ENCODE data around the gene STK39.

The STK39 gene

DNA sequence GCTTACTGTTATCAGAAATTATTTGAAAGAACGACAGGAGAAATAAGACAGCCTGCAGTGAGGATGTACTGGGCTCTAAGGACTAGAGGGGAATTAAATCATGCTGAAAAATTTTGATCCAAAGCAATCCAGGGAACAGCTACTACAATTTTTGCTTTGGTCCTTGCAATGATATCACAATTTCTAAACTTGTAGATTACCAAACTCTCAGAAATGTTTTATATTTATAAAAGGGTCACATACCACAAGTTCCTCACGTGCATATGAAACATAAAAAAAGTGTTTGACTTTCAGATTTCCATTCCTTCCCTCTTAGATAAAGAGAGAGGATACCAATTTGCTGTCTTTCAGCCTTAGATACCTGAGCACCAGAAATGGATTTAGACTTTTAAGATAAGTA, 261.2 kb downstream of the STK39 start:
- DNase-seq, result no peak

DNA sequence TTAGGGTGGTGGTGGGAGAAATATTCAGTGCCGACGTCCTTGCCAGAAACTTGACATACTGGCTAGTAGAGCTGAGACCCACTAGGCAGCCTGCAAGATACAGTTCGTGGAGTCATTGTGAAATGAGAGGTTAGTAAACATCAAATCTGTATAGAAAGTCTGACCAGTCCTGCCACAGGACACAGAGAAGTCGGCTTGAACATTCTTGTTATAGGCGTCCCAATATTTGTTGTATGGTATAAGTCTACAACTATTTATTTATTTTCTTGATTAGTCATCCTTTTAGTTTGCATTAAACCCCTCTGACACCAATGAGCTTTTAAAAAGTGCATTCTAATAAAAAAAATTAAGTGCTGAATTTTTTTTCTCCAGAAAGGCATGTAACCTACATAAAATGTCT, 265.4 kb downstream of the STK39 start:
- no peak for DNase-seq

DNA sequence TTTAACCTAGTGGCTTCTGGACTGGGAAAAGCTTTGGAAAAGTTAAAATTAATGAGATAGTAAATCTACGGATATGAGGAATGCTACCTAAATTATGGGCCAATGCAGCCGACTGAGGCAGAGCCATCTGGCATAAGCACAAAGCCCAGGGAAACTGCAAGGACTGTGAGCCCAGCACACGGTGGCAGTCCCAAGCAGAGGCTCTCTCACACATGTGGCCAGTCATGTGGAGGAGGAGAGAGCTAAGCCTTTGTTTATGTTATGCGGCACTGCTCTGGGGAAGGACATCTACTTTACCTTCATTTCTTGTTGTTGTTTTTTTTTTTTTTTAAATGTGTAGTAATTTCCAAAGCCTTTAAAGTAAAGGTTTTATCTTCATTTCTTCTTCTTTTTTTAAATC, 267.0 kb downstream of the STK39 start:
- no peak for DNase-seq

DNA sequence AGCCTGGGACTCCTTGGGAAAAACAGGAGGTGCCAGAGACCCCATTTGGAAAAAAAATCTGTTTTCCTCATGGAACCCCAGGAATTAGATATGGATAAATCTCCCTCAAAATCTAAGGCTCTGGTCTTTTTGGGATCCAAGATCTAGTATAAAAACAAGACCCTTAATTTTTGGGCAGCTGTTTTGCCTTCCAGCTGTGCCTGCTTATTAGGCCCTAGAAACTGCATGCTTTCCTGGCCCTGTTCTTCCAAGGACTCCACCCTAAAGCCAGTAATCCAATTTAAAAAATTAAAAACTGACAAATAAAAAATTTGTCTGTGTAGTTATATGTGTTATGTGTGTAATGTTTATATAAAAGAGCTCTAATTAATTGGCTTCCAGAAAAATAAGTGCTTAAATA, 274.6 kb downstream of the STK39 start:
- no peak for DNase-seq

DNA sequence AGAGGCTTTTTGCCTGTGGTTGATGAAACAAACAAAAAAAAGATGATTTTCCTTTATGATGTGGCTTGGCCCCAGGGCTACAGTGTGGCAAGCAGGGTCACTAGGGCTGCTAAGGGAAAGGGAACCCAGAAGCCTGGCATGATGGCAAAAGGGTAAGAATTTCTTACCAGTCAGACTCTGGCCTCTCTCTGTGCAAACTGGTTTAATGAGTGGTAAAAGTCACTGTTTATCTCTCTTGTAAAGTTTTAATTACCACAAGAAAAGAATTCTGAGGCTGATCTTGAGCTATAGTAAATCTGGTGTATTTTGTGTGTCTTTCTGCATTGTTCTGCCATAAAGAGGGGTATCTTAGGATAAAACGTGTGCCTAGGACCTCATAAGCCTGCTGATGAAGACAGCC, 275.4 kb downstream of the STK39 start:
- DNase-seq, result no peak

DNA sequence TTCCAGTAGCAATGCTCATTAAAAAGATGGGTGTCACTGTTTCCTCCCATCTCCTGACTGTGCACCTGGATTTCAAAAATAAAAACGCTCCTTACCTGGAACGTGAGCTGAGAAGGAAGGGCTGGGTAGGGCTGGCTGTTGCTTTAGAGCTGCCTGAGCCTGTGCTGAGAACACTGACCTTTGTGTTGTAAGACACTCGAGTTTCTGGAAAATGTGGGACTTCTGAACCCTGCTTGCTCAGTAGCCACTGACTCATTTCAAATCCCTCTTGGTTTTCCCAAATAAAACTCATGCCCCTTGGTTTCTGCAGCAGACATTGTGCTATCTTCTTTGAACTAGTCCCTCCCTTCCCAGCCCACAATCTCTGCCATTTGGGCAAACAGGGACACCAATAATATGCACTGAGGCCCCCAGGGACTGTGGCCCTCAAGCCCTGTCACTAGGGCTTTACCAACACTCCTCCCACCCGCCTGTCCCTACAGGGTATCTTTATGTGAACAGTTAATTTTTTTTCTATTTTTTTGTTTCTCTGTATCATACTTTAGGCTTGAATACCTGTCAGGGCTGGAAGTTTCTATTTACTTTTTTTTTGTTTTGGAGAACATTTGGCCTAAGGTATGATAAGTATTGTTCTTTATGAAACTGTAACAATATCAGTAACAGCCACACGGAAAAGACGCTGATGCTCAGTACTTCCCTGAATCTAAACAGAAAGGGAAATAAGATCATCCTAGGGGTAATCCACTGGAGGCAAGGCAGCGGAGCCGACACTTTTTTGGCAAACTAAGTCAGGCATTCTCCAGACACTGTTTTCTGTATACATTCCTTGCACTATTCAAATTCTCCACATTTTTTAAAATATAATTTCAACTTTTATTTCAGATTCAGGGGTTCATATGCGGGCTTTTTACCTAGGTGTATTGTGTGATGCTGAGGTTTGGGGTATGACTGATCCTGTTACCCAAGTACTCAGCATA, 280.2 kb downstream of the STK39 start:
- no peak for DNase-seq

DNA sequence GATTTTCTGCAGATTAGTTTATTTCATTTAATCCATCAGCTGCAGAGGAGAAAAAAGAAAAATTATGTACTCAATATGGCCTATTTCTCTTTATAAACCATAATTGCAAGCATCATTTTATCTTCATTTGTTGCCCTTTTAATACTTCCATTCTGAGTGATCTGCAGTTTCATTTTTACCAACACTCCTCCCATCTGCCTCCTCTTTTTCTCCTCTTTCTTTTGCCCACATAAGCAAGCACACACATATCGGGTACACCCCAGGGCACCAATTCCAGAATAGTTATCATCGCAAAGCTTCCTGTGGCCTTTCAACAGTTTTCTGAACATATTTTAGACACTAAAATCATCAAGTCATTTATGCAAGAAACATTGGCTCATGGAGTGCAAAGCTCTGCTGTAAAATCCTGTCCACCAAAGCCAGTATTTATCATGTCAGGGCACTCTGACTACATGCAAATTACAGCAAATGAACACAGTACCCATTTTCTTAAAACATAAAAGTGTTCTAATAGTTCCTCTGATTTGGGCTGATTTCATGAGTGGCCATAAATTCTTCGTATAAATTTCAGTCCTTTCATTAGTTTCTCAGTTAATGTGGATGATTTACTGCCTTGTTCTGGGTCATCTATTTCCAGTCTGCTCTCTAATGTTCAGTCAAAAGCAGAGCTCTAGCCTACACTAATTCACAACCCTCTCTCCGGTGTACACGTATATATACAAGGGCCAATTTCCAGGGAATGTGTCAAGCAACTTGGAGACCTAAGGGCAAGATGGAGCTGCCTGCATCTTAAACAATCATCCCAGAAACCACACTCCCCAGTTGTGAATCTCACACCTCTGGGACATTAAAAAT, 281.3 kb downstream of the STK39 start:
- no peak for DNase-seq

DNA sequence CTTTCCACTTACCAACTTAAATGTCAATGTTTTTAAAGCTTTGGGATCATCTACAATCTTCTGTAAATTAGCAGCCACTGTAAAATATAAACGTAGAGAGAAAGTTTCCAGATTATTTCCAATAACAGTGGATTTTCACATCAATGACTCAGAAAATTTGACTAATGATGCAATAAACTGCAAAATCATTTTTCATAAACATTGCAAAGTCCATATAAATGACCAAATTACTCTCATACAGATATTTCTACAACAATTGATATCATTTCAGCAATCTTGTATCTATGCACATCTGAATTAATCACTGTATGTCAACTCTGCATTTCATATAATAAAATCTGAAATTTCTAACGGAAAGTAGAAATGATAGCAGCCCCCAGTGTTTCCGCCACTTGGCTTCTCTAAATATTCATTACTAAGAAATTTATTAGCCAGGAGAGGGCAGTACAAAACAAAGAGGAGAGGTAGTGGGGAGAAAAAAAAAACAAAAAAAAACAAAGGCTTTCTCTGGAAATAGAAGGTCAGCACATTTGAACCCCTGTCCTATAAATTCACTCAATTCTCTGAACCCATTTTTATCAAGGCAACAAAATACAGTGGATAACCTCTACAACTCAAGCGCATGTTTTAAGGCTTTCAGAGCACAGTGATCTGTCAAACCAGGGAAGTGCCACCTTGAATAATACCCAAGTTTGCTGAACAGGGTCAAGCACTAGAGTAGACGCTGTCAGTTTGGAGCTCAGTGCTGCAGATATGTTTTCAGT, 282.6 kb downstream of the STK39 start:
- no peak for DNase-seq

DNA sequence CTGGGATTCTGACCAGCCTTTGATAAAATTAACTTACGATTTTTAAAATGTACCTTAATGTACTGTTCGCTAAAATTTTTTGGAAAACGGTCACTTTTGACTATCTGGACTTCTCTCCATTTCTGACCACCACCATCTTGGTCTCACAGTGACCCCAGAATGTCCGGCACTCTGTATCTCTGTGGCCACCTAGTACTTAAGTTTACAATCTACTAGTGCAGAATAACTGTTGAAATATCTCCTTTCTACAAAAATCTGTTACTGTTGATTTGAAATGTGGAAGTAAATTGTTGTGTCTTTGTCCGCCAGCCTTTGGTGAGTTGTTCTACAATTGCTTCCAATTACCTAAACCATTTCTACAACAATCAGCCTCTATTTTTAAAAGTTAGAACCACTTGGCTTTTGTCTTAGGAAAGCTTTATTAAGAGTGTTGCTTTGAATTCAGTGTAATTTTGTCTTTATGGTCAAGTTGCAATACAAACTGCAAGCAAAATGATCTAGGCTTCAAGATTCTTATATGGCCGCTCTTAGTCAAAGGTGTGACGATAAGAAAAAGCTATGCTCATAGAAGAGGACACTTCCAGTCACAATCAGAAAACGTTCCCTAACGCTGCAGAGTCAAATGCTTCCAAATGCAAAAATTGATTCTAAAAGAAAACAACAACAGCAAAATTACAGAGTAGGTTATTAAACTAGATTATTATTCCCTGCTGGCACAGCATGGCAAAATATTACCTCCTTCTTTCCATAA, 283.3 kb downstream of the STK39 start:
- DNase-seq, result no peak

DNA sequence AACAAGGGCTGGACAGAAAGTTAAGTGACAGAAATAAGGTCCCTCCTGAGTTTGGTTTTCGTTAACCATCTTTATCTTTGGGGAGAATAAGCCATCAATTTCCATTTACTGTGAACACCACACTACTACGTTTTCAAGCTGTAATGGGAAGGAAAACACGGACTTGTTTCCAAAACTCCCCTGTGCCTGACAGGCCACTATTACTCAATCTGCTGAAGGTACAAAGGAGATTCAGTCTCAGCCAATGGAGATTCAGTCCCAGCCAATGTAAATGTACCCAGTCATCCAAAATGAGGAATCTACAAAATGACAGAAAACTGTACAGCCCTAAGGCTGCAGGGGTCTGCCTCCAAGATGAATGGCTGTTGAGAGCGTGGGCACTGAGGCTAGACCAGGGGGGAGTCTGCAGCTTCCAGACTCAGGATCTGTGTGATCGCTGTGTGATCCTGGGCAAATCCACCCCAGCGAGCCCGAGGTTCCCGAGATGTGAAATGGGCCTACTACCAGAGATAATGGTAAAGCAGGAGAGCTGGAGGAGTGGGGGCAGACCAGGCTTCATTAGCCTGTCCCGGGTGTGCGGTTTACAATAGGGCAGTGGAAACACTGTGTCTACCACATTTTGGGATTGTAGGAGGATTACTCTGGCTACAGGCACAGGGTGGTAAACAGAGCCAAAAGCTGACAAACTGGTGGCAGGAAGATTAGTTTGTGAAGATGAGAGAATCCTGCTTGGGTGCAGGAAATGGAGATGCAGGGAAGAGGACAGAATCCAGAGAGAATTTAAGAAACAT, 284.8 kb downstream of the STK39 start:
- no peak for DNase-seq

DNA sequence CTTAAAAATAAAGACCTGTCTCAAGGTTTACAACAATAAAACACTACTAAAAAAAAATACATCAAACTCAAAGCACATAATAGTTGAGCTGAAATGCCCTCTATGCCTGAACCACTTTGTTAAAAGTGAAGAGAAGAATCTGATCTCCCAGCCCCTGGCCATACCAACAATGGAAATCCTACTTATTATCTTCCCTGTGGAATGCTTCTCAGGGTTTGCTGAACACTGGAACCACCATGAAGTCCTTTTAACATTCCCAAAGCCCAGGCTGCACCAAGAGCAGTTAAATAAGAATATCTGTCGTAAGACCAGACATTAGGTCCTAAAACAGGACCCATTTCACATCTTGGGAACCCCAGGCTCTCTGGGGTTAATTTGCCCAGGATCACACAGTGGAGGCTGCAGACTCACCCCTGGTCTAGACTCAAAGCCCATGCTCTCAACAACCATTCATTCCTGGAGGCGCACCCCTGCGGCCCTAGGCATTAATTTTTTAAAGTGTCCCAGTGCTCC, 285.8 kb downstream of the STK39 start:
- DNase-seq, result no peak

DNA sequence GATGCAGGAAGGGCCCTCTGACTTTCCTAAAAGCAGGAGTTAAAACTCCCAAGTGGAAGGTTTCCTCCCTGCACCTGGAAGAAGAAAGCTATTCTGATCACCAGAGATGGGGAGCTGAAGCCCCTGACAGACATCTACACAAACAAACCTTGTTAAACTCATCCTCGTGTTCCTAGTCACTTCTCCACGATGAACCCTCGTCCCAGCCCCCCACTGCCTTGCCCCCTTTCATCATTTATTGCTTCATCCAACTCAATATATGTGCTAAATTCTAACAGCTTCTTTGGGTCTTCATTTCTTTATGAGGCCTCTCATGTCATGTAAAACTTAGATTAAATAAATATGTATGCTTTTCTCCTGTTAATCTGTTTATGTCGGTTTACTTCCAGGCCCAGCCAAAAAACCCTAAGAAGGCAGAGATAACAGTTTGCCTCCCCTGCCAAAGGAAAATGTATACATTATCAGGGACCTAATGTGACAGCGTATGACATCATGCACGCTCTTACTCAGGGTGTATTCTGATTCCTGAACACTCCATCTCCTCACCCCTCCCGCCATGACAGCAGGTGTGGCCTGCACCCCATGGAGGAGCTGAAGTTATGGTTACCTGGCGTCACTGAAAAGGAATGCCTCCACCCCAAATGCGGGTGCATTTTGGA, 287.2 kb downstream of the STK39 start:
- no peak for DNase-seq

DNA sequence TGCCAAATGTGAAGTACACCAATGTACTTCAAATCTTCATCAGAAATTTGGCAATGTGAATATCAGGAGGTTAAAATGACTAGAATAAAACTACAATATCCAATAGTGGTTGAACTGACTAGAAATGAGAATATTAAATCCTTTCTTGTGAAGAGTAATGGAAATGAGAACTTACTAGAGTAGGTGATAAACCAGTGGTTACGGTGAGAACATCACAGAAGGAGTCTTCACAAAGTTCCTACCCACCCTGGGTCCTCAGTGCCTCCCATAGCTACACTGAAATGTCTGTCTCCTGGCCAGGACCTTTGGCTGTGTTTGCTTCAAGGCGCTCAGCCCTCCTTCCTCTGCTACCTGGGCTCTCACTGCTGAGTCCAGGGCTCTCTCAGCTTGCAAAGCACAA, 289.7 kb downstream of the STK39 start:
- no peak for DNase-seq

DNA sequence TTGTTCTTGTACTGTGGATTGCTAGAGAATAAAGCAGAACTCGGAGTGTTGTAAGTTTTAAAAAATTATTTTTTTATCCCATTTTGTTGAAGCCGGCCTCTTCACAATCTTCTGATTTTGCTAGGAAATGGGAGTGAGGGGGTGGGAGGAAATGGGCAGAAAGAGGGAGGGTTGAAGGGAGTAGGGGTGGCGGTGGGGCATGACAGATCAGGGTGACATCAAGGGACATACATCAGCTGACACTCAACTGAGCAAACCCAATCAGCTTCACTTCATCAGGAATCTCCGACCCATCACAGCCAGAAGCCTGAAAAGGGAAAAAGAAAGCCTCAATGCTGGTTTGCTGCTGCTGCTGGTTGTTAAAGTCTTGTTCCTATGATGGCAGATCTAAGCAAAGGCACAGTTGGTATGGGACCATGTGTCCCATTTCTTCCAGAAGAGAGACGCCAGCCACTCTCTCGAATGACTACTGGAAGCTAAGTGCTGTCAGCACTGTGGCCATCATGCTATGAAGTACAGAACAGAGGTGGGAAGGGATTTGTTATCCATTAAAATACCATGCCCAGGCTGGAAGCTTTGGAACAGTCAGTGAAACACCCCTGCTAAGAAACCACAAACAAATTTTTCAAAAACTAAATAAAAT, 292.0 kb downstream of the STK39 start:
- DNase-seq, result no peak

DNA sequence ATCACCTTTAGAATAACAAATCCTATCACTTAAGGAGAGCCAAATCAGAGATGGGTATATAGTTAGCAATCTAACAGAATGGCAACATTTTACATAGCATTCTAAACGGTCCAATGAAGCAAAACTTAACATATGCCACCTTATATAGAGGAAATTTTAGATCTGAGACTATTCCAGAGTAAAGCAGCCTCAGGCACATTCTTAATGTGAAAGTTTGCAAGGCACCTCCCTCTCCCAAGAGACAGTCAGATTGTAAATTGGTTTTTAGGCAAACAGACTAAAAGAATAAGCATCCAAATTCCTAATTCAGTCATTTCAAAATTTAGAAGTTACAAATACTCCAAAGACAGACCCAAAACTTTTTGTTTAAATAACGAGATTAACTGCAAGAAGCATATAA, 292.9 kb downstream of the STK39 start:
- DNase-seq, result no peak

DNA sequence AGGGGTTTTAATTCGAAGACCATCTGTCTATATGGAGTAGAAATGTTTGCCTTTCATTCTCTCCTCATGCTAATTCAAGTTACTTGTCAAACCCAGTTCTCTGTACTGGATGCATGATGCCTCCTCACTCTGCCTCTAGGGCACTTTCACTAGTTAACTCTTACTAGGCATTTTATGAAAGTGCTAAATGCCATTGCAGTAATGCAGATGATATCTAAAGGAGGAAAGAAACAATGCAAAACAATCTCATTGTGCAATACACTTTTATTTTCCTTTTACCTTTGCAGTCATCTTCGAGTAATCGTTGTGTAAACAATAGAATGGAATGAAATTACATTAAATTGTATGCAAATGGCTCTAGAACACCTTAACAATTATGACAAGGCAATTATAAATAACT, 293.6 kb downstream of the STK39 start:
- DNase-seq, result no peak

DNA sequence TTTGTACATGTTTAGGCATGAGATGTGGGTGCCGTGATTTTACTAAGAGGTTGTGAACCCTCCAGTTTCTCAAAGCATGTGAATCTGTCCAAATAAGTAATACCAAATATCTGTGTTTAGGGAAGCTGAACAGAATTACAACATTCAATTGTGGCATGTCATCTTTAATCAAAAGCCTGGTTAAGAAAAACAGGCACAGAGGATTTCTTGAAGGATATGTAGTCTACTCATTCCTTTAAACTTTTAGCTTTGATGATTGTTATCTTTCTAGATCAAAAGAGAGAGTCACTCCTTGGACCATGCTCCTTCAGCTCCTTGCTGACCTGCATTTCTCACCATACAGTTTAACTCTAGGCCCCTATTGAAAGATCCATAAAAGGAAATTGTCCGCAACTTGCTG, 296.8 kb downstream of the STK39 start:
- DNase-seq, result no peak

DNA sequence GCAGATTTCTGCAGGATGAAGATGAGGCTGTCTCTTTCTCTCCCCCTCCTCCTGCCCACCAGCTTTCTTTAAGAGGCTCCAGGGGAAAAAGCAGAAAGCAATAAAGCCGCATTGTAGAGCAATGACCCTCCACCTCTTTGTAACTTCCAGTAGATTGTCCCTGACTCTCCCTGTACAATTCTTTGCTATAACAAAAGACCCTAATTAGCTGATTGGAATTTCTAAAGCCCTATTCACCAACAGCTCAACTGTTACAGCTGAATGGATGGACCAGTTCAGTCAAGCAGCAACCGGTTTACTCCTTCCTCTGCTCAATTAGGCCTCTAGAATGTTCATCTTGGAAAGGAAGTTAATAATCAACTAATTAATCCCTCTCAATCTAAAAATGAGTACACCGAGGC, 301.0 kb downstream of the STK39 start:
- DNase-seq, result no peak

DNA sequence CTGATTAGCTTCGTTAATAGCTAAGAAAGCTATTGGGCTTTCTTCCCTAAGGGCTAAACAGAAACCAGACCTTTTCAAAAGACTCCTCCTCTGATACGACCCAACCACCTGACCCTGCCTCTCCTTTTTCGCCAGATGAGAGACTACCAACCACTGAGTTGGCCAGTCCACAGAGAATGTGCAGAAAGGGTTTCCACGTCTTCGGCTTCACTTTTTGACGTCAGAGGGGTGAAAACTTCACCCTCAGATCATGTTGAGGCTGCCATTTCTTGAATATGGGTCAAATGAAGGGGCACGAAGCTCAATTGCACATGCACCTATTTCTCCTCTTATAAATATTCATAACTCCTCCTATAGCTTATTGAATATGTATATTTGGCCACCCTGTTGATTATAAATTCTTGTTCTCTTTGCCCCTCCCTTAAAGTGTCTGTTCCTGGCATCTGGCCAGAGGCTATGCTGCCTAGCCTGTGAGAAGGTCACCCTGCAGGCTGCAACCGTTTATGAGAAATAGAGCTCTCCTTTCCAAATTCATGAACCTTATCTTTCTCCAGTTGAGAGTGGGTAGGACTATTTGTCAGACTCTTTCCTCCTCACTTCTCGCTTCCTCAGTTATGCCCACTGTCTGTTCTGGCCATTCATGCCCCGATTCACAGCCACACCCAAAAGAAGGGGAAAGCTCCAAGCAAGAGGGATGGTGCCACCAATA, 301.6 kb downstream of the STK39 start:
- no peak for DNase-seq

Measured in CD4-positive, alpha-beta T cell treated with Interleukin-6 for 4 hours (primary cell).